ENCODE measurements around the gene FAM53B.

FAM53B gene

GRCh38 chr10:124660404-124661125 is 83.6 kb downstream of the FAM53B start:
- no peak for DNase-seq

GRCh38 chr10:124659380-124659779 is 84.8 kb downstream of the FAM53B start:
- DNase-seq: peak; percentile 48

- no peak for DNase-seq
Observed at GRCh38 chr10:124658591-124659242, 85.5 kb downstream of the FAM53B start.

- peak; percentile 80 for DNase-seq
Observed at GRCh38 chr10:124657806-124658205, 86.4 kb downstream of the FAM53B start.

- no peak for DNase-seq
Observed at GRCh38 chr10:124656541-124656940, 87.6 kb downstream of the FAM53B start.

- no peak for DNase-seq
Observed at GRCh38 chr10:124656113-124656490, 88.1 kb downstream of the FAM53B start.

GRCh38 chr10:124655191-124656112 is 88.7 kb downstream of the FAM53B start:
- no peak for DNase-seq

GRCh38 chr10:124654686-124655085 is 89.5 kb downstream of the FAM53B start:
- no peak for DNase-seq

- DNase-seq: no peak
Observed at GRCh38 chr10:124653811-124654651, 90.1 kb downstream of the FAM53B start.

- DNase-seq: no peak
Observed at GRCh38 chr10:124653311-124653710, 90.9 kb downstream of the FAM53B start.

GRCh38 chr10:124652701-124653100 is 91.5 kb downstream of the FAM53B start:
- no peak for DNase-seq

- no peak for DNase-seq
Observed at GRCh38 chr10:124652200-124652599, 92.0 kb downstream of the FAM53B start.

- no peak for DNase-seq
Observed at GRCh38 chr10:124651402-124651891, 92.7 kb downstream of the FAM53B start.

- peak; percentile 87 for DNase-seq
Observed at GRCh38 chr10:124650820-124651401, 93.3 kb downstream of the FAM53B start.

GRCh38 chr10:124650263-124650662 is 93.9 kb downstream of the FAM53B start:
- peak; percentile 56 for DNase-seq

- DNase-seq: no peak
Observed at GRCh38 chr10:124649214-124649613, 95.0 kb downstream of the FAM53B start.

- DNase-seq: peak; percentile 56
Observed at GRCh38 chr10:124648738-124649137, 95.4 kb downstream of the FAM53B start.

- DNase-seq: no peak
Observed at GRCh38 chr10:124648131-124648475, 96.1 kb downstream of the FAM53B start.

GRCh38 chr10:124647421-124648130 is 96.6 kb downstream of the FAM53B start:
- peak; percentile 84 for DNase-seq

- no peak for DNase-seq
Observed at GRCh38 chr10:124646483-124647352, 97.5 kb downstream of the FAM53B start.
